Fibroblast of mammary gland (primary cell): ENCODE results near the gene SLC16A8.

ENCODE experiments used
- DNase-seq: peaks from one replicate; pipeline ENCODE4 v3.0.0-alpha.2; 2010; ENCODE audit warnings: low read depth
- H3K4me3 ChIP-seq: 2 replicates; pipeline ENCODE4 v1.5.1; 2011; ENCODE audit warnings: low read depth, mild to moderate bottlenecking, low read length, moderate library complexity; ENCODE audit not compliant: control insufficient read depth
- CTCF ChIP-seq: conservative IDR thresholded peaks from 2 replicates; pipeline ENCODE4 v1.5.1; 2011; ENCODE audit warnings: low read depth, low read length, inconsistent platforms; ENCODE audit not compliant: control insufficient read depth, insufficient read depth

Gene SLC16A8

GRCh38 chr22:38129021-38129420 is 45.0 kb upstream of the SLC16A8 start:
- no peak overlapping the region for H3K4me3 ChIP-seq
- no peak for DNase-seq
- no peak for TF ChIP-seq CTCF

GRCh38 chr22:38127869-38128268 is 43.9 kb upstream of the SLC16A8 start:
- TF ChIP-seq CTCF = no peak
- H3K4me3 ChIP-seq = no peak overlapping the region
- no peak for DNase-seq

- no peak overlapping the region for H3K4me3 ChIP-seq
- DNase-seq = no peak
- no peak for TF ChIP-seq CTCF
Observed at GRCh38 chr22:38126928-38127668, 43.1 kb upstream of the SLC16A8 start.

GRCh38 chr22:38125751-38126201 is 41.8 kb upstream of the SLC16A8 start:
- TF ChIP-seq CTCF = no peak
- H3K4me3 ChIP-seq = no peak overlapping the region
- DNase-seq = no peak

GRCh38 chr22:38125038-38125610 is 41.1 kb upstream of the SLC16A8 start:
- no peak overlapping the region for H3K4me3 ChIP-seq
- no peak for TF ChIP-seq CTCF
- no peak for DNase-seq

- TF ChIP-seq CTCF = no peak
- H3K4me3 ChIP-seq = no peak overlapping the region
- DNase-seq = no peak
Observed at GRCh38 chr22:38124236-38124974, 40.4 kb upstream of the SLC16A8 start.
